GM18873 (cell line): ENCODE measurements around the gene DHX35.

Experiments
- ATAC-seq: cut with Tn5 transposase; IDR thresholded peaks from one replicate; pipeline ENCODE4 v1.9.1; 2021; ENCODE audit warnings: mild to moderate bottlenecking, moderate library complexity, moderate number of reproducible peaks; ENCODE audit not compliant: unreplicated experiment, low FRiP score

DHX35 gene

GRCh38 chr20:39049148-39049547 lies 87.0 kb downstream of the DHX35 start:
- no peak for ATAC-seq

DNA sequence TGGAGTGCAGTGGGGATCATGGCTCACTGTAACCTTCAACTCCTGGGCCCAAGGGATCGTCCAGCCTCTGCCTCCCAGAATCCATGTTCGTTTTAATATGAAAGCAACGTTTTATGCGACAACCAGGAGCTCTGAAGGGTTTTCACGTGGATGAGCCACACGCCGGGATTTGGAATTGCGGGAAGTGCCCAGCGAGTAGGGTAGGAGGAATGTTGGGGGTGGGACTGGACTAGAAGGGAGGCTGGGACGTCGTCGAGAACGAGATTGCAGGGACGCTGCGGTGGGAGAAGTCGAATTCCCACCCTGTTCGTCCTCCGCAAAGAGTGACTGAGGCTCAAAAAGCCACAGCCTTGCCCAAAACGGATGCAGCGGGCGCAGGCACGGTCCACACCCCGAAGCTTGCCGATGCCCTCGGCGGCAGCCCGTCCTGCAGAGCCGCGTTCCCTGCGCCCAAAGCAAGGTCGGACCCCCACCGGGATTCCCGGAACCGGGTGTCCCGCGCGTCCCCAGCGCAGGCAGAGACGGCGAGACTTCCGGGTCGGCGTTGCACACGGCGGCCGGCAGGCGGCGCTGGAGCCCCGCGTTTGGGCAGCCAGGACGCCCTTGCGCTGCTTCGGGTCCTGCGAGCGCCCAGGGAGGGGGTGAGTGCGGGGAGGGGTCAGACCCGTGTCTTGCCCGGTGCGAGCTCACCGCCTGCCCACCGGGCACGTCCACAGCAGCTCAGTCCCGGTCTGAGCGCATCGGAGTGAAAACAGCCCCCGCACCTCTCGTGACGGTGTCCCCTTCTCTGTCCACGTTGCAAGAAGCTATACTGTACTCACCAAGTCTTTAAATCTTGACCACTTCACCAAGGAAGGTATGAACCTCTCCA lies 87.8 kb downstream of the DHX35 start:
- no peak for ATAC-seq

DNA sequence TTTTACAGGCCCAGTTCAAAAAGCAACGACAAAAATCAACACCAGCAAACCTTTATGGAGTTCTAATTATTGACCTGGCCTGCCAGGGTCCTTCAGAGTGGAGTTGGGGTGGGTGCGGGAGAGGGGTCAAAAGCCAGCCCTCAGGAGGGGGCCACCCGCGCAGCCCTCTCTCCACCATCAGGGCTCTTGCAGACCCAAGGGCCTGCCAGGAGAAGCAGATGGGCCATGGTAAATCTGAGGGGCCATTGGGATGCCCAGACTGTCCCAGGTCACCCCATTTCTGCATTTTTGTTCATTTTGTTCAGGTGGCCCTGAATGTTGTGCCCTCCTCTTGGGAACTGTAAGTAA lies 88.4 kb downstream of the DHX35 start:
- no peak for ATAC-seq

DNA sequence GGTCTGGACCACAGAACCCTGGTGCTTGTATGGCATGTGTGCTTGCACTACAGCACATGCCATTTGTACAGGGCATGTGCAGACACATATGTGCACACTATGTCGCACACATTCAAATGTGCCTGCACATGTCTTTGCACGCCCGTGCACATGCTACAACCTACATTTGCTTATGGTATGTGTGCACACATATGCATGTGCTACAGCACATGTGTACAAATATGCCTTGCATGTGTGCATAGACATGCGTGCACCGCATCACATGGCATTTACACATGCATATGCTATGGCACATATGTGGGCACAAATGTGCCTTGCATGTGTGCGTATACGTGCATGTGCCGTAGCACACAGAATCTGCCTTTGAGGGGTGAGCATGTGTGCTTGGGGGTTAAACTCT lies 90.5 kb downstream of the DHX35 start:
- ATAC-seq = no peak

DNA sequence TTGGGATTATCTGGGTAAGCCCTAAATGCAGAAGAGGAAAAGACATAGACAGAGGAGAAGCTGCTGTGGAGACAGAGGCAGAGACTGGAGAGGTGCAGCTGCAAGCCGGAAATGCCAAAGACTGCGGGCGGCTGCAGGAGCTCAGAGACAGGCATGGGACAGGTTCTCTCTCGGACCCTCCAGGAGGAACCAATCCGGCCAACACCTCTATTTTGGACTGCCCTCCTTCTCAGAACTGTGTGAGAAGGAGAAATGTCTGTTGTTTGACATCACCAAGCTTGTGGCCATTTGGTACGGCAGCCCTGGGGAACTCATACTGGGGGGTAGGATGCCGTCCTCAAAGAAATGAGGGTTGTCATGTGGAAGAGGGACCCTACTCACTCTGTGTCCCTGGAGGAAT lies 95.0 kb downstream of the DHX35 start:
- ATAC-seq = no peak

- ATAC-seq = no peak
These were observed 95.8 kb downstream of the DHX35 start for GRCh38 chr20:39057911-39058310.

GRCh38 chr20:39059036-39059435 lies 96.9 kb downstream of the DHX35 start:
- no peak for ATAC-seq

DNA sequence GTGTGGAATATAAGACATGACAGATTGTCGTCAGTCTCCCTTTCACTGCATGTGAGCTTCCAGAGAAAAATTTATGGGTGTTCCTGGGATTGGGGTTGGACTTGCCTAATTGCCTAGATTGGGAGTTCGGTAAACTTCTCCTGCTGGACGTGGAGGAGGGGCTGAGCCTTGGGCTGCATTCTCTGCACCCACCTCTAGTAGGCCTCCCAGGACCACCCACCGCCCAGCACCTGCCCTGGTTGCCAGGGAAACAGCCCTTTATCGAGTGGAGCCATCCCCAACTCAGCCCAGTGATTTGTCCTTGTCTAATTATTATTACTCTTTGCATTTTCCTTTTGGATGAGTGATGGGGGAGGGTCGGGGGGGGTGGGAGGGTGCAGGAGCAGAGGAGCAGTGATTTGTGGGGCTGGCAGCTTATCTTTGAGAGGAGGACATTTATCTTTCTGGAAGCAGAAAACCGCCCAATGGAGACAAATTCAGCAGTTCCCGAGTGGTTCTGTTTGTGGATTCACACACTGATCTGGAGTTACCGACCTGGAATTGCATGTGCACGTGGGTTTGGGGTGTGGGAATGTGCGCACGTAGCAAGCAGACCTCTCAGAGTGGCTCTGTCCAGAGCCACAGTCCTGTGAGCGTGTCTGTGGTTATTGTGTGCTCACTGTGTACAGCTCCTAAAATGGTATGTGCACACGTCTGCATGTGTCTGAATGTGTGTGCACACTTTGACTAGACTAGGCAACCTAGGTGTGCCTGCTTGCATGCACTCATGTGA lies 104.5 kb downstream of the DHX35 start:
- no peak for ATAC-seq

DNA sequence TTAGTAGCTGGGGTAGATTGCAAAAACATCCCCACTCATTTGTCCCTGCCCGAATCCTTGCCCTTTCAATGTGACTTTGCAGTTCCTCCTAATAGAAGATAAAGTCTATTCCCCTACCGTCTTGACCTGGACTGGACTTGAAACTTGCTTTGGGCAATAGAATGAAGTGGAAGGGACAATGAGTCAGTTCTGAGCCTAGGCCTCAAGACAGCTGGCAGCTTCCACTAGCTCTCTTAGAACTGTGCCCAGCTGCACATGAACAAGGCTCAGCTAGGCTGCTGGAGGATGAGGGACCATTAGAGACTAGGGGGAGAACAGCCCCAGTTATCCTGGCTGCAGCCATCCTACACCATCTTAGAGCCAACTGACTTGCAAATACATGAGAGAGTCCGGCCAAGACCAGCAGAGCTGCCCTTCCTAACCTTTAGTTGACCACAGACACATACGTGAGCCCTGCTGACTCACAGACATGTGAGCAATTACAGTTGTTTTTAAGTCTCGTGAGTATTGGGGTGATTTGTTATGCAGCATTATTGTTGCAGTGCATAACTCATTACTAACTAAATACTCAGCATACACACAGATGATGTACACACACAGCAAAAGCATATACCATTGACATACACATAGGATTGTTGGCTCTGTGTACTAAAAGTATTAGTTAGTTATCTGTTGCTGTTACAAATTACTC lies 105.5 kb downstream of the DHX35 start:
- ATAC-seq = no peak

DNA sequence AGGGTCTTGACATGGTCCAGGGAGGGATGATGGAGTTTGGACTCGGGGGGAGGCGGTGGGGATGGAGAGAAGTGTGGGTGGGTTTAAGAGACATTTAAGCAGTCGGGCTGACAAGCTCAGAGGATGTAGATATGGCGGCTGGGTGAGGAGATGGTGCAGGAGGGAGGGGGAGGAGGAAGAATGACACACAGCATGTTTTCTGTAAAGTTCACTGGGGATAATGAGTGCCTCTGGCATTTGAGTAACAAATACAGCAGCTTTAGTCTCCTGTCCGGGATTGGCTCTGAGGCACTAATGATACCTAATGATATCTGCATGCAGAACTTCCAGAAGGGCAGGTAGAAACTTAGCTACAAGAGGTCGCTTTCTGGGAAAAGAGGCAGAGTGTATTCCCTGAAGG lies 107.8 kb downstream of the DHX35 start:
- ATAC-seq = no peak

DNA sequence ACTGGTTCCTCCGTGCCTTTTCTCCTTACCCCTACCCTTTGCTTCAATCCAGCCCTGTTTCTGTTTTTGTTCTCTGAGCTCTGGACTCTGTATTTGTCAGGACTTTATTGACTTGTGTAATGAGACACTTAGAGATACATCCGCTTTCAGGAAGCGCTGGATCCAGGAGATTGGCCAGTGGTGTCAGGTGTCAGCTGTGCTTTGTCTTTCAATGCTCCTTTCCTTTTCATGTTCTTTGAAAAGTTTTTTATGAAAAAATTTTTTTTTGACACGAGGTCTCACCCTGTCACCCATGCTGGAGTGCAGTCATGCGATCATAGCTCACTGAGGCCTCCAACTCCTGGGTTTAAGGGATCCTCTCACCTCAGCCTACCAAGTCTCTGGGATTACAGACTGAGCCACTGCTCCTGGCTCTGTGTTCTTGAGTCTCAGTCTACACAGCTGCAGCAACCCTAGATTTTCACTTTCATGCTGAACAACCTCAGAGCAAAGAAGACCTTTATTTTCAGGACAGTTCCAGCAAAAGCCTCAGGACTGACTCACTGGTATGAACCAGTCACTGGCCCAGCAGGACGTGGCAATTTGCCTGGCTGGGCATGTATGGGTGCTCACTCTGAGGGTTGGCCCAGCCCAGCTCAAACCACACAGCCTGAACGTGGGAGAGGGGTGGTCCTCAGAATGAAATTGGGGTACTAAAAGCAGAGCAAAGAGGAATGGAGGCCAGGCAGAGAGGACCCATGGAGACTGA lies 108.5 kb downstream of the DHX35 start:
- no peak for ATAC-seq

- ATAC-seq = no peak
These were observed 110.0 kb downstream of the DHX35 start for GRCh38 chr20:39072132-39072531.

GRCh38 chr20:39072653-39073052 lies 110.5 kb downstream of the DHX35 start:
- no peak for ATAC-seq

GRCh38 chr20:39075731-39076130 lies 113.6 kb downstream of the DHX35 start:
- no peak for ATAC-seq

GRCh38 chr20:39076958-39077357 lies 114.8 kb downstream of the DHX35 start:
- ATAC-seq = no peak

- ATAC-seq = no peak
These were observed 118.2 kb downstream of the DHX35 start for GRCh38 chr20:39080326-39080725.

DNA sequence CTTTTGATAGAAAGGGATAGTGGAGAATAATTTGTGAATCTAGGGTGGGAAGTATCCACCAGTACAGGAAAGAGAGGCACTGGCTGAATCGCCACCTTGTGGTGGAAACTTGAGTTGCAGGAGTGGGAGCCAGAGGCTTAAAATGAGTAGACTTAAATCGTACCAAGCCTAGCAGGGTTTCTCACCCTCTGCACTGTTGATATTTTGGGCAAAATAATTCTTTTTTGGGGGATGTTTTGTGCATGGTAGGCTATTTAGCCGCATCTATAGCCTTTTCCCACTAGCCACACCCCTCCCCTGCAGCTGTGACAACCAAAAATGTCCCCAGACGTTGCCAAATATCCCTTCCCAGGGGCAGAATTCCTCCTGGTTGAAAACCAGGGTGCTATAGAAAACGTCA lies 119.1 kb downstream of the DHX35 start:
- no peak for ATAC-seq

GRCh38 chr20:39082622-39083398 lies 120.7 kb downstream of the DHX35 start:
- ATAC-seq = no peak

DNA sequence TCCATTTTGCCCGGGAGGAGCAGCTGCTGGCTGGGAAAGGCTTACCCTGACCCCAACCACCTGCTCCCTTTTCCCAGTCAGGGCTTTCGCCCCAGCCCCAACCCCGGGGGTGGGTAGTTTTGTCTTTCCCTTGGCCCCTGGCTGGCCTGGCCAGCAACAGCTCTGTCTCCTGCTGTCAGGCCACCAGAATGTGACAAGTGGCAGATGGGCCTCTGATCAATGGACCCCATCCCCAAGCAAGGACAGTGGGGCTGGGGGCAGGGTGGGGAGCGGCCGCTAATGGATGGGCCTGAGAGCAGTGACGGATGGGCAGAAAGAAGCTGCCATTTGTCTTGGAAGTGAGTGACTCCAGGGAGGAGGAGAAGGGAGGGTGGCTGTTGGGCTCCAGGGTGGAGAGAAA lies 121.6 kb downstream of the DHX35 start:
- no peak for ATAC-seq

- ATAC-seq = no peak
These were observed 126.9 kb downstream of the DHX35 start for GRCh38 chr20:39089029-39089428.
